ENCODE data around the gene CDPF1. TPM values are rescaled to one million over a fixed set of nuclear protein-coding genes. Genes with fewer than 3 reads are reported as not detected.

Gene CDPF1
- total RNA-seq, 2 experiments from 2014 or later: 1.6 to 2.6 TPM

DNA sequence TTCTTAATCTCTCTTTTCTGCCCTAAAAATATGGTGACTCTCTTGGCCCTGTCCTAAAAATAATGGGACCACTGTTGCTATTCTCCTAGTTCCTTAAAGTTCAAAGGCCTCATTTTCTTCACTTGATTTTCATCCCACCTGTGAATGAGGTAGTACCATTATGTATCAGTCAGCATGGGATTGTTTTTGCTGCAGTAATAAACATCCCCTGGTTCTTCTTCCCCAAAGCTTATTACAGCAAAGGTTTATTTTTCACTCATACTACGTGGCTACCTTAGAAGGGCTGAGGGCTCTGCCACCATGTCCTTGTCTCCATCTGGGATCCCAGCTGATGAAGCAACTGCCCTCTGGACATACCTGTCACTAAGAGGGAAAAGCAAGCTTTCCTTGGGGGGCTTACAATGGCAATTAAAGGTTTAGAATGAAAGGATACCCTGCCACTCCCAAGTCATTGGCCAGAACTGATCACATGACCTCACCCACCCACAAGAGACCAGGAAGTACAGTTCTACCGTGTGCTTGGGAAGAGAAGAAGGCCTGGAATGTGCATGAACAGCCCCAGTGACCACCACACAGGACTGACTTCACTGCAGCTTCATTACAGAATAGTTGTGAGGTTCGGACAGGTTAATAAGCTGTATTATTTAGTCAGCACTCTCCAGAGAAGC, 25.5 kb upstream of the CDPF1 start:
- H3K27ac ChIP-seq (ENCODE audit: low read depth in 1 of 2, low read length in 2 of 2): no peak overlapping the region
- H3K9me3 Mint-ChIP-seq: no peaks in the 10 kb centered on the region
- no peak overlapping the region for H3K4me3 Mint-ChIP-seq
- H3K4me3 ChIP-seq (ENCODE audit: low read length): no peak overlapping the region
- peaks cover 8% of the 10 kb centered on the region for H3K36me3 Mint-ChIP-seq (ENCODE audit: low read depth)
- ATAC-seq (ENCODE audit: poor library complexity) (no peak), DNase-seq (no peak)
- intact Hi-C loops (cut with DNase I, micrococcal nuclease): no loop called here
- no peaks in the 10 kb centered on the region for H3K27me3 Mint-ChIP-seq
- no peaks in the 10 kb centered on the region for H3K27me3 ChIP-seq (ENCODE audit: control insufficient read depth in 1 of 2, insufficient read depth in 2 of 2, low read length in 2 of 2)
- peaks cover 24% of the 10 kb centered on the region for H3K36me3 ChIP-seq (ENCODE audit: insufficient read depth, low read length)
- ChIA-PET POLR2A (no interaction called here), CTCF (no interaction called here)
- H3K9me3 ChIP-seq (ENCODE audit: control insufficient read depth in 1 of 2, insufficient read depth in 1 of 2, low read length in 2 of 2): no peaks in the 10 kb centered on the region
- peaks cover 5% of the 10 kb centered on the region for H3K4me1 ChIP-seq (ENCODE audit: insufficient read depth, low read length)
- H3K4me1 Mint-ChIP-seq (ENCODE audit: low read depth): no peaks in the 10 kb centered on the region
- no peak overlapping the region for H3K27ac Mint-ChIP-seq
- no peak for TF ChIP-seq CTCF (IDR thresholded peaks at IDR 0.05)

DNA sequence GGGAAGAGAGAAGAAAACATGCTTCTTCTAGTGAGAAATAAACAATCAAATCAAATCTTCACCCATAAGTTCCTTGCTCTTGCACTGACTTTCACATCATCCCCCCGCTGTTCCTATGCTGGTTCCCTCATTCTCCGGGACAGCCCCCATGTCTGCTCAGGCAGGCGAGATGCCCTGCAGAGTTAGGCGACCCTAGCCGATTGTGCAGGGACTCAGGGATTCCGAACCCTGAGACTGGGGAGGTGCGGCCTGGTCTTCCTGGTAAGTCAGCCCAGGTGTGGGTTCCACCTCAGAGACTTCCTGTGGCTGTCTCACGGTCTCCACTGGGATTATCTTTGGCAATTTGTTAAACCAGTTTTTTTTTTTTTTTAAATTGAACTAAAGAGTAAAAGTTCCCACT, 24.3 kb upstream of the CDPF1 start:
- ATAC-seq (ENCODE audit: poor library complexity) (no peak), DNase-seq (no peak)
- Histone ChIP-seq H3K4me3 (ENCODE audit: low read length) (no peak overlapping the region), H3K9me3 (ENCODE audit: control insufficient read depth in 1 of 2, insufficient read depth in 1 of 2, low read length in 2 of 2) (no peaks in the 10 kb centered on the region), H3K4me1 (ENCODE audit: insufficient read depth, low read length) (no peaks in the 10 kb centered on the region), H3K27ac (ENCODE audit: low read depth in 1 of 2, low read length in 2 of 2) (no peak overlapping the region), H3K36me3 (ENCODE audit: insufficient read depth, low read length) (peaks cover 21% of the 10 kb centered on the region), H3K27me3 (ENCODE audit: control insufficient read depth in 1 of 2, insufficient read depth in 2 of 2, low read length in 2 of 2) (no peaks in the 10 kb centered on the region)
- ChIA-PET POLR2A (no interaction called here), CTCF (no interaction called here)
- peaks cover 9% of the 10 kb centered on the region for H3K4me1 Mint-ChIP-seq (ENCODE audit: low read depth)
- intact Hi-C loops (cut with DNase I, micrococcal nuclease): no loop called here
- H3K27ac Mint-ChIP-seq: no peak overlapping the region
- H3K4me3 Mint-ChIP-seq: no peak overlapping the region
- H3K27me3 Mint-ChIP-seq: no peaks in the 10 kb centered on the region
- H3K9me3 Mint-ChIP-seq: no peaks in the 10 kb centered on the region
- peaks cover 6% of the 10 kb centered on the region for H3K36me3 Mint-ChIP-seq (ENCODE audit: low read depth)
- TF ChIP-seq CTCF (IDR thresholded peaks at IDR 0.05): no peak

DNA sequence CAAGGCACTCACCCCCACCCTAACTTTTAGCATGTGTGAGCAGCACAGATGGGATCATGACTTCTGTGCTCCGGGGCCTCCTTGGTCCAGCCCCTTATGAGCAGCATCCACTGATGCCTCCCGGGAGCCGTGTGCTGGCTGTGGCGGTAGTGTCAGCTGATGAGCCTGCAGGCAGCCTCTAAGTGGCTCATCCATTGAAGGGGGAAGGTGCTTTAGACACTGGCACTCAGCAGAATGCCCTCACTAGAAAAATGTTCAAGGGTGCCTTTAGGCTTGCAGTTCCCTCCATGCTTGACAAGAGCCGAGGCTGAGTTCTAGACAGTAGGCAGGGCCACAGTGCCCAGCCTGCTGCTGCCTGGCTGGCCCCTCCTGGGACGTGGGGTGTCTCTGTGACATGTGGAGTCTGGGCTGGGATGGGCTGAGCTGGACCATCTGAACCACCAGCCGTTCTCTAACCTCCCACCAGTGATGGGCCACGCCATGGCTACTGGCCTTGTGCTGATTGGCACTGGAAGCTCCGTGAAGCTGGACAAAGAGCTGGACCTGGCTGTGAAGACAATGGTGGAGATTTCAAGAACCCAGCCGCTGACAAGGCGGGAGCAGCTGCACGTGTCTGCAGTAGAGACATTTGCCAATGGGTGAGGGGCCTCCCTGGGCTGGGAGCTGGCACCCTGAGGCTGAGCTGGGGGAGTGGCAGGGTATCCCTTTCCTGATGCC, 23.5 kb upstream of the CDPF1 start:
- H3K27me3 ChIP-seq (ENCODE audit: control insufficient read depth in 1 of 2, insufficient read depth in 2 of 2, low read length in 2 of 2): no peaks in the 10 kb centered on the region
- no peaks in the 10 kb centered on the region for H3K9me3 ChIP-seq (ENCODE audit: control insufficient read depth in 1 of 2, insufficient read depth in 1 of 2, low read length in 2 of 2)
- peaks cover 6% of the 10 kb centered on the region for H3K4me1 ChIP-seq (ENCODE audit: insufficient read depth, low read length)
- intact Hi-C loops (cut with DNase I, micrococcal nuclease): no loop called here
- H3K36me3 Mint-ChIP-seq (ENCODE audit: low read depth): peaks cover 6% of the 10 kb centered on the region
- ATAC-seq (ENCODE audit: poor library complexity) (no peak), DNase-seq (no peak)
- no peak for TF ChIP-seq CTCF (IDR thresholded peaks at IDR 0.05)
- H3K27me3 Mint-ChIP-seq: no peaks in the 10 kb centered on the region
- H3K4me3 ChIP-seq (ENCODE audit: low read length): no peak overlapping the region
- peaks cover 12% of the 10 kb centered on the region for H3K4me1 Mint-ChIP-seq (ENCODE audit: low read depth)
- ChIA-PET CTCF (no interaction called here), POLR2A (no interaction called here)
- H3K4me3 Mint-ChIP-seq: no peak overlapping the region
- peaks cover 14% of the 10 kb centered on the region for H3K36me3 ChIP-seq (ENCODE audit: insufficient read depth, low read length)
- H3K27ac ChIP-seq (ENCODE audit: low read depth in 1 of 2, low read length in 2 of 2): no peak overlapping the region
- no peak overlapping the region for H3K27ac Mint-ChIP-seq
- H3K9me3 Mint-ChIP-seq: no peaks in the 10 kb centered on the region
